SK-N-SH treated with all-trans-retinoic acid at 6 μM for 48 hours (cell line): ENCODE measurements around the gene SMARCC1.
"Not testable (repeated sequence)": the region's sequence is repeated elsewhere in the genome, so short reads cannot be mapped to it uniquely, and the experiment has no call there.

Experiments
- ATAC-seq: fragments of 200-7000 bp; cut with Tn5 transposase; 3 replicates; pipeline ENCODE4 v1.9.1; 2020; ENCODE audit warnings: mild to moderate bottlenecking, moderate library complexity
- ARNTL ChIP-seq: fragments of 450-650 bp; formaldehyde crosslinking; IDR thresholded peaks from 2 replicates; pipeline ENCODE4 v1.5.0; 2020; ENCODE audit warnings: low read depth, mild to moderate bottlenecking, moderate library complexity, borderline replicate concordance
- ESRRG ChIP-seq: fragments of 250-450 bp; sonication (Bioruptor Pico); IDR thresholded peaks from 2 replicates; pipeline ENCODE4 v1.6.1; 2021; ENCODE audit warnings: mild to moderate bottlenecking
- GLIS3 ChIP-seq: fragments of 250-450 bp; sonication (Bioruptor Pico); IDR thresholded peaks from 2 replicates; pipeline ENCODE4 v1.5.0; 2020; ENCODE audit warnings: mild to moderate bottlenecking, moderate library complexity
- OSR1 ChIP-seq: fragments of 250-450 bp; sonication (Bioruptor Pico); IDR thresholded peaks from 2 replicates; pipeline ENCODE4 v1.8.0; 2022; ENCODE audit warnings: moderate library complexity, mild to moderate bottlenecking, inconsistent platforms
- PPARA ChIP-seq: fragments of 250-450 bp; sonication (Bioruptor Pico); IDR thresholded peaks from 2 replicates; pipeline ENCODE4 v1.5.0; 2020; ENCODE audit warnings: mild to moderate bottlenecking, borderline replicate concordance
- RARB ChIP-seq: fragments of 250-450 bp; sonication (Bioruptor Pico); IDR thresholded peaks from 2 replicates; pipeline ENCODE4 v1.8.0; 2021; ENCODE audit warnings: mild to moderate bottlenecking, moderate library complexity
- SNAI2 ChIP-seq: fragments of 250-450 bp; sonication (Bioruptor Pico); IDR thresholded peaks from 2 replicates; pipeline ENCODE4 v1.5.0; 2020; ENCODE audit warnings: mild to moderate bottlenecking, moderate library complexity
- TCF4 ChIP-seq: fragments of 250-450 bp; sonication (Bioruptor Pico); IDR thresholded peaks from 2 replicates; pipeline ENCODE4 v1.8.0; 2021; ENCODE audit warnings: mild to moderate bottlenecking, moderate library complexity, borderline replicate concordance
- TOX ChIP-seq: fragments of 250-450 bp; sonication (Bioruptor Pico); IDR thresholded peaks from 2 replicates; pipeline ENCODE4 v1.8.0; 2021; ENCODE audit warnings: mild to moderate bottlenecking, moderate library complexity, borderline replicate concordance
- ZFP3 ChIP-seq: fragments of 250-450 bp; sonication (Bioruptor Pico); IDR thresholded peaks from 2 replicates; pipeline ENCODE4 v1.5.0; 2020; ENCODE audit warnings: mild to moderate bottlenecking, moderate library complexity
- ZFP30 ChIP-seq: fragments of 450-650 bp; formaldehyde crosslinking; IDR thresholded peaks from 2 replicates; pipeline ENCODE4 v1.5.0; 2022; ENCODE audit warnings: mild to moderate bottlenecking, moderate library complexity
- ZNF565 ChIP-seq: fragments of 450-650 bp; formaldehyde crosslinking; conservative IDR thresholded peaks from 2 replicates; pipeline ENCODE4 v1.5.0; 2020; ENCODE audit warnings: low read depth, mild to moderate bottlenecking, moderate library complexity
- ZNF70 ChIP-seq: fragments of 450-650 bp; formaldehyde crosslinking; IDR thresholded peaks from 2 replicates; pipeline ENCODE4 v1.5.0; 2020; ENCODE audit warnings: mild to moderate bottlenecking, moderate library complexity
- ZNF8 ChIP-seq: fragments of 450-650 bp; formaldehyde crosslinking; IDR thresholded peaks from 2 replicates; pipeline ENCODE4 v1.5.0; 2020; ENCODE audit warnings: mild to moderate bottlenecking, moderate library complexity
- TF ChIP-seq, protein P1 (sequence below): fragments of 250-450 bp; sonication (Bioruptor Pico); IDR thresholded peaks from 2 replicates; pipeline ENCODE4 v1.8.0; 2020; ENCODE audit warnings: mild to moderate bottlenecking, moderate library complexity, borderline replicate concordance
- TF ChIP-seq, protein P2 (sequence below): fragments of 250-450 bp; sonication (Bioruptor Pico); IDR thresholded peaks from 2 replicates; pipeline ENCODE4 v1.5.1; 2020; ENCODE audit warnings: low read depth, mild to moderate bottlenecking, moderate library complexity
- TF ChIP-seq, protein P3 (sequence below): fragments of 250-450 bp; sonication (Bioruptor Pico); IDR thresholded peaks from 2 replicates; pipeline ENCODE4 v1.5.1; 2021; ENCODE audit warnings: mild to moderate bottlenecking, moderate library complexity
- TF ChIP-seq, protein P4 (sequence below): fragments of 250-450 bp; sonication (Bioruptor Pico); IDR thresholded peaks from 2 replicates; pipeline ENCODE4 v1.8.0; 2021; ENCODE audit warnings: low read depth, mild to moderate bottlenecking, moderate library complexity, borderline replicate concordance
- TF ChIP-seq, protein P5 (sequence below): fragments of 250-450 bp; sonication (Bioruptor Pico); IDR thresholded peaks from 2 replicates; pipeline ENCODE4 v1.5.0; 2020; ENCODE audit warnings: mild to moderate bottlenecking, moderate library complexity

SMARCC1 gene

DNA sequence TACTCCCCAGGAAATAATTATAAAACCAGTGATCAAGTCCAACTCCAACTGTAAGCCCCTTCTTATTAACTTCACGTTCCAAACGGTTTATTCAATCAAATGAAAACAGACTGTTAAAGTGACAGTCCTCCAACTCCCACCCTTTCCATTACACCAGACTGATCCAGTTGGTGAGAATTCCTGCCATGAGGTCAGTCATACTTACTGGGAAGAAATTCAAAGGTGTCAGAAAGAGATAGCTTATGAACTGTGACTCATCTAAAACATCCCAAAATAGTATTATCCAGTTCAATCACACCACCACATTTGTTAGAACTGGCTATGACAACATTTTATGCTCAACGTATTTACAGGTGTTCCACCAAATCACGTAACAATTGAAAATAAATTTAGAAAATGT, 19.5 kb downstream of the SMARCC1 start:
- TF ChIP-seq ZNF8 (CRISPR knock-in tag) (no peak), ZNF70 (CRISPR knock-in tag) (no peak), SNAI2 (CRISPR knock-in tag) (no peak), TCF4 (CRISPR knock-in tag) (no peak), OSR1 (no peak)
- TF ChIP-seq, protein P1, sequence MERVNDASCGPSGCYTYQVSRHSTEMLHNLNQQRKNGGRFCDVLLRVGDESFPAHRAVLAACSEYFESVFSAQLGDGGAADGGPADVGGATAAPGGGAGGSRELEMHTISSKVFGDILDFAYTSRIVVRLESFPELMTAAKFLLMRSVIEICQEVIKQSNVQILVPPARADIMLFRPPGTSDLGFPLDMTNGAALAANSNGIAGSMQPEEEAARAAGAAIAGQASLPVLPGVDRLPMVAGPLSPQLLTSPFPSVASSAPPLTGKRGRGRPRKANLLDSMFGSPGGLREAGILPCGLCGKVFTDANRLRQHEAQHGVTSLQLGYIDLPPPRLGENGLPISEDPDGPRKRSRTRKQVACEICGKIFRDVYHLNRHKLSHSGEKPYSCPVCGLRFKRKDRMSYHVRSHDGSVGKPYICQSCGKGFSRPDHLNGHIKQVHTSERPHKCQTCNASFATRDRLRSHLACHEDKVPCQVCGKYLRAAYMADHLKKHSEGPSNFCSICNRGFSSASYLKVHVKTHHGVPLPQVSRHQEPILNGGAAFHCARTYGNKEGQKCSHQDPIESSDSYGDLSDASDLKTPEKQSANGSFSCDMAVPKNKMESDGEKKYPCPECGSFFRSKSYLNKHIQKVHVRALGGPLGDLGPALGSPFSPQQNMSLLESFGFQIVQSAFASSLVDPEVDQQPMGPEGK (CRISPR knock-in tag): no peak
- peak; percentile 68 for ATAC-seq

DNA sequence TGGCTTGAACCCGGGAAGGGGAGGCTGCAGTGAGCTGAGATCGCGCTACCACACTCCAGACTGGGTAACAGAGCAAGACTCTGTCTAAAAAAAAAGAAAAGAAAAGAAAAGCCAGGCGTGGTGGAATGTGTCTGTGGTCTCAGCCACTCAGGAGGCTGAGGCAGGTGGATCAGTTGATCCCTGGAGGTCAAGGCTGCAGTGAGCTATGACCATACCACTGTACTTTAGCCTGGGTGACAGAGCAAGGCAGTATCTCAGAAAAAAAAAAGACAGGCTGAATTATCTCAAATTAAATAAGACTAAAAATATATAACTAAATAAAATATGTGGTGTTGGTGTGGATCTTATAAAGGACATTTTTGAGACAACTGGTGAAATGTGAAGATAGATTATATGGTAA, 20.6 kb downstream of the SMARCC1 start:
- no peak for ATAC-seq
- TF ChIP-seq TCF4 (CRISPR knock-in tag) (no peak), GLIS3 (CRISPR knock-in tag) (no peak), ARNTL (CRISPR knock-in tag) (no peak), OSR1 (no peak), SNAI2 (CRISPR knock-in tag) (no peak), PPARA (CRISPR knock-in tag) (no peak)
- TF ChIP-seq, protein P2, sequence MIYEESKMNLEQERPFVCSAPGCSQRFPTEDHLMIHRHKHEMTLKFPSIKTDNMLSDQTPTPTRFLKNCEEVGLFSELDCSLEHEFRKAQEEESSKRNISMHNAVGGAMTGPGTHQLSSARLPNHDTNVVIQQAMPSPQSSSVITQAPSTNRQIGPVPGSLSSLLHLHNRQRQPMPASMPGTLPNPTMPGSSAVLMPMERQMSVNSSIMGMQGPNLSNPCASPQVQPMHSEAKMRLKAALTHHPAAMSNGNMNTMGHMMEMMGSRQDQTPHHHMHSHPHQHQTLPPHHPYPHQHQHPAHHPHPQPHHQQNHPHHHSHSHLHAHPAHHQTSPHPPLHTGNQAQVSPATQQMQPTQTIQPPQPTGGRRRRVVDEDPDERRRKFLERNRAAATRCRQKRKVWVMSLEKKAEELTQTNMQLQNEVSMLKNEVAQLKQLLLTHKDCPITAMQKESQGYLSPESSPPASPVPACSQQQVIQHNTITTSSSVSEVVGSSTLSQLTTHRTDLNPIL: no peak

DNA sequence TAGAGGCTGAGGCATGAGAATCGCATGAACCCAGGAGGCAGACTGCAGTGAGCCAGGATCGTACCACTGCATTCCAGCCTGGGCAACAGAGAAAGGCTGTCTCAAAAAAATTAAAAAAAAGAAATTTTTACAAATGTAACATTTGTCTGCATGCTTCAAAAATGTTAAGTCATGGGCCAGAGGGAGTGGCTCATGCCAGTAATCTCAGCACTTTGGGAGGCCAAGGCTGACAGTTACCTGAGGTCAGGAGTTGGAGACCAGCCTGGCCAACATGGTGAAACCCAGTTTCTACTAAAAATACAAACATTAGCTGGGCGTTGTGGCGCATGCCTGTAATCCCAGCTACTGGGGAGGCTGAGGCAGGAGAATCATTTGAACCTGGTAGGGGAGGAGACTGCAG, 21.5 kb downstream of the SMARCC1 start:
- ATAC-seq: not testable (repeated sequence)

DNA sequence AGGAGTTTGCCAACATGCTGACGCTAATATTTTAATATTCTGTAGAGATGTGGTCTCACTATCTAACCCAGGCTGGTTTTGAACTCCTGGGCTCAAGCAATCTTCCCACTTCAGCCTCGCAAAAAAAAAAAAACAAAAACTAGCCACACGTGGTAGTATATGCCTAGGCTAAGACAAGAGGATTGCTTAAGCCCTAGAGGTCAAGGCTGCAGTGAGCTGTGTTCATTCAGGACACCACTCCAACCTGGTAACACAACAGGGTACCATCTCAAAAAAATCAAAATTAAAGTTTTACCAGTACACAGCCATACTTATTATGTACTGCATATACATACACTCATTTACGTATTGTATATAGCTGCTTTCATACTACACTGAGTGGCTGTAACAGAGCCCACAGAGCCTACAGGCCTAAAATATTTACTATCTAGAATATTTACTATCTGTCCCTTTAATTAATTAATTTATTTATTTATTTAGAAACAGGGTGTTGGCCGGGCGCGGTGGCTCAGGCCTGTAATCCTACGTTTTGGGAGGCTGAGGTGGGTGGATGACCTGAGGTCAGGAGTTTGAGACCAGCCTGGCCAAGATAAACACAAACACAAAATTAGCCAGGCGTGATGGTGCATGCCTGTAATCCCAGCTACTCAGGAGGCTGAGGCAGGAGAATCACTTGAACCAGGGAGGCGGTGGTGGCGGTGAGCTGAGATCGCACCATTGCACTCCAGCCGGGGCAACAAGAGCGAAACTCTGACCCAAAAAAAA, 23.2 kb downstream of the SMARCC1 start:
- TF ChIP-seq GLIS3 (CRISPR knock-in tag): no peak
- TF ChIP-seq ZFP30 (CRISPR knock-in tag): no peak
- no peak for TF ChIP-seq ZNF565 (CRISPR knock-in tag)
- TF ChIP-seq TOX: no peak
- TF ChIP-seq ESRRG (CRISPR knock-in tag): no peak
- TF ChIP-seq PPARA (CRISPR knock-in tag): no peak
- TF ChIP-seq, protein P3, sequence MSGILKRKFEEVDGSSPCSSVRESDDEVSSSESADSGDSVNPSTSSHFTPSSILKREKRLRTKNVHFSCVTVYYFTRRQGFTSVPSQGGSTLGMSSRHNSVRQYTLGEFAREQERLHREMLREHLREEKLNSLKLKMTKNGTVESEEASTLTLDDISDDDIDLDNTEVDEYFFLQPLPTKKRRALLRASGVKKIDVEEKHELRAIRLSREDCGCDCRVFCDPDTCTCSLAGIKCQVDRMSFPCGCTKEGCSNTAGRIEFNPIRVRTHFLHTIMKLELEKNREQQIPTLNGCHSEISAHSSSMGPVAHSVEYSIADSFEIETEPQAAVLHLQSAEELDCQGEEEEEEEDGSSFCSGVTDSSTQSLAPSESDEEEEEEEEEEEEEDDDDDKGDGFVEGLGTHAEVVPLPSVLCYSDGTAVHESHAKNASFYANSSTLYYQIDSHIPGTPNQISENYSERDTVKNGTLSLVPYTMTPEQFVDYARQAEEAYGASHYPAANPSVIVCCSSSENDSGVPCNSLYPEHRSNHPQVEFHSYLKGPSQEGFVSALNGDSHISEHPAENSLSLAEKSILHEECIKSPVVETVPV (CRISPR knock-in tag): no peak
- TF ChIP-seq, protein P4, sequence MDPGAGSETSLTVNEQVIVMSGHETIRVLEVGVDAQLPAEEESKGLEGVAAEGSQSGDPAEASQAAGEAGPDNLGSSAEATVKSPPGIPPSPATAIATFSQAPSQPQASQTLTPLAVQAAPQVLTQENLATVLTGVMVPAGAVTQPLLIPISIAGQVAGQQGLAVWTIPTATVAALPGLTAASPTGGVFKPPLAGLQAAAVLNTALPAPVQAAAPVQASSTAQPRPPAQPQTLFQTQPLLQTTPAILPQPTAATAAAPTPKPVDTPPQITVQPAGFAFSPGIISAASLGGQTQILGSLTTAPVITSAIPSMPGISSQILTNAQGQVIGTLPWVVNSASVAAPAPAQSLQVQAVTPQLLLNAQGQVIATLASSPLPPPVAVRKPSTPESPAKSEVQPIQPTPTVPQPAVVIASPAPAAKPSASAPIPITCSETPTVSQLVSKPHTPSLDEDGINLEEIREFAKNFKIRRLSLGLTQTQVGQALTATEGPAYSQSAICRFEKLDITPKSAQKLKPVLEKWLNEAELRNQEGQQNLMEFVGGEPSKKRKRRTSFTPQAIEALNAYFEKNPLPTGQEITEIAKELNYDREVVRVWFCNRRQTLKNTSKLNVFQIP (CRISPR knock-in tag): no peak
- TF ChIP-seq, protein P5, sequence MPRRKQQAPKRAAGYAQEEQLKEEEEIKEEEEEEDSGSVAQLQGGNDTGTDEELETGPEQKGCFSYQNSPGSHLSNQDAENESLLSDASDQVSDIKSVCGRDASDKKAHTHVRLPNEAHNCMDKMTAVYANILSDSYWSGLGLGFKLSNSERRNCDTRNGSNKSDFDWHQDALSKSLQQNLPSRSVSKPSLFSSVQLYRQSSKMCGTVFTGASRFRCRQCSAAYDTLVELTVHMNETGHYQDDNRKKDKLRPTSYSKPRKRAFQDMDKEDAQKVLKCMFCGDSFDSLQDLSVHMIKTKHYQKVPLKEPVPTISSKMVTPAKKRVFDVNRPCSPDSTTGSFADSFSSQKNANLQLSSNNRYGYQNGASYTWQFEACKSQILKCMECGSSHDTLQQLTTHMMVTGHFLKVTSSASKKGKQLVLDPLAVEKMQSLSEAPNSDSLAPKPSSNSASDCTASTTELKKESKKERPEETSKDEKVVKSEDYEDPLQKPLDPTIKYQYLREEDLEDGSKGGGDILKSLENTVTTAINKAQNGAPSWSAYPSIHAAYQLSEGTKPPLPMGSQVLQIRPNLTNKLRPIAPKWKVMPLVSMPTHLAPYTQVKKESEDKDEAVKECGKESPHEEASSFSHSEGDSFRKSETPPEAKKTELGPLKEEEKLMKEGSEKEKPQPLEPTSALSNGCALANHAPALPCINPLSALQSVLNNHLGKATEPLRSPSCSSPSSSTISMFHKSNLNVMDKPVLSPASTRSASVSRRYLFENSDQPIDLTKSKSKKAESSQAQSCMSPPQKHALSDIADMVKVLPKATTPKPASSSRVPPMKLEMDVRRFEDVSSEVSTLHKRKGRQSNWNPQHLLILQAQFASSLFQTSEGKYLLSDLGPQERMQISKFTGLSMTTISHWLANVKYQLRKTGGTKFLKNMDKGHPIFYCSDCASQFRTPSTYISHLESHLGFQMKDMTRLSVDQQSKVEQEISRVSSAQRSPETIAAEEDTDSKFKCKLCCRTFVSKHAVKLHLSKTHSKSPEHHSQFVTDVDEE (CRISPR knock-in tag): no peak
- no peak for TF ChIP-seq ZFP3 (CRISPR knock-in tag)
- no peak for TF ChIP-seq RARB (CRISPR knock-in tag)
- no peak for TF ChIP-seq ARNTL (CRISPR knock-in tag)
- ATAC-seq: no peak
